ENCODE measurements around the gene EPB41L1.

Gene EPB41L1

GRCh38 chr20:36155991-36156390 is 1.5 kb downstream of the EPB41L1 start:
- DNase-seq: no peak

DNA sequence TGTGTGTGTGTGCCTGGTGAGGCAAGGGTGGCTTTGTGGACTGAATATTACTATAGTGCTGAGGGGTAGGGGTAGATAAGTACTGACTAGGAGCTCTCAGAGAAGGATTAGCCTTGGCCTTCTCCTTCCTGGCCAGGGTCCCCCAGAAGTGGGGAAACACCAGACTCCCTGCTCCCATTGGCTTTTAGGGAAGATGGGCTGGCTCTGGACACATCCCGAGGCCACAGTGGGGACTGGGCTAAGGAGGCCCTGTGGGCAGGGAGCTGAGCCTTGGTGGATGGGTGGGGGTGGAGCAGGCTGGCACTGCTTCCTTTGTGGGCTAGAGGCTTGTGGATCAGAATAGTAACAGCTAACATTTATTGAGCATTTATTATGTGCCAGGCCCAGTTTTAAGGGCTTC is 3.1 kb downstream of the EPB41L1 start:
- no peak for DNase-seq

- no peak for DNase-seq
These were observed 3.7 kb downstream of the EPB41L1 start for GRCh38 chr20:36158160-36158741.

DNA sequence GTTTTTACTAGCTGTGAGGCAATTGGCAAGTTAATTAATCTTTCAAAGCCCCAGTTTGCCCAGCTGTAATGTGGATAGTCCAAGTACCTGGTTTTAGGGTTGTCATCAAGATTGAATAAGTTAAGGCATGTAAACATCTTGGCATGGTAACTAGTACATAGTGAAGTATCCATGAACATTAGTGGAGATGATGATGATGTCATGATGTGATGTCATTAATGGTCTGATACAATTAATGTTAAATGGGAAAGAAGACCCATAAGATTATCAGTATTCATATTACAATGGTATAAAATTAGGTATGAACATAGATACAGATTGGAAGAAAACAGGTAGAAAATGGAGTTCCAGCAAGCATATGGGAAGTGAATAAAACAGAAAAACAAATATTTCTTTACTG is 5.3 kb downstream of the EPB41L1 start:
- DNase-seq: no peak

GRCh38 chr20:36162272-36162966 is 7.9 kb downstream of the EPB41L1 start:
- DNase-seq: no peak

GRCh38 chr20:36167902-36168503 is 13.5 kb downstream of the EPB41L1 start:
- no peak for DNase-seq

GRCh38 chr20:36170542-36171215 is 16.1 kb downstream of the EPB41L1 start:
- no peak for DNase-seq

- no peak for DNase-seq
These were observed 19.0 kb downstream of the EPB41L1 start for GRCh38 chr20:36173451-36173933.

DNA sequence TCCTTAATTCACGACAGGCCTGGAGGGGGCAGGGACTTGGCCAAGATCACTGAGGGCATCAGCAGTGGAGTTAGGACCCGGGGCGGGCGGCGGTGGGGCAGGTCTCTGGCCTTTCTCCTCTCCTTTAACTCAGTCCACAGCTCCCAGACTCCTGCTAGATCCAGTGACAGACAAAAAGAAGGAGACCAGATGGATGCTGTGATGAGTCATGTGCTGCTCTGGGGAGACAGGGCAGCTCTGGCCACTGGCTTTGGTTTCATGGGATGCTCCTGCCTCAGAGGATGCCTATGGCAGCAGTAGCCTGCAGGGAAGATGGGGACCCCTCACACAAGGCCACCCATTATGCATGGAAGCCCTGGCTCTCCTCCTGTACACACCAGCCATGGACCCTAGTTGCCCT is 20.5 kb downstream of the EPB41L1 start:
- DNase-seq: no peak

GRCh38 chr20:36175475-36175995 is 21.0 kb downstream of the EPB41L1 start:
- no peak for DNase-seq

DNA sequence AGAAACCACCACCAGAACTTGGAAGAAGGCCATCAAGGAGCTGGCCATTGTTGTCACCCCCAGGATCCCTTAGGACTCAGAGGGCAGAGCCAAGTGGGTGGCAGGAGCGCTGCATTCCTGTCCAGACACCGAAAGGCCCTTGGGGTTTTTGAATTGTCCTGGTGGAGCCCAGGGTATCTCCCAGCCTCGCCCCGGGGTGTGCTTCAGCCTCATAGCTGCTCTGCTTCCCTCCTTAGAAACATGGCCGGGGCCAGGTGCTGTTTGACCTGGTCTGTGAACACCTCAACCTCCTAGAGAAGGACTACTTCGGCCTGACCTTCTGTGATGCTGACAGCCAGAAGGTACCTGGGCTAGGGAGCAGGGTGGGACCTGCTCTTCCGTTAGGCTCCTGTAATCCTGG is 23.2 kb downstream of the EPB41L1 start:
- DNase-seq: no peak

- no peak for DNase-seq
These were observed 24.8 kb downstream of the EPB41L1 start for GRCh38 chr20:36179170-36179945.

GRCh38 chr20:36180323-36180722 is 25.8 kb downstream of the EPB41L1 start:
- no peak for DNase-seq

- DNase-seq: no peak
These were observed 27.5 kb downstream of the EPB41L1 start for GRCh38 chr20:36181934-36182603.

DNA sequence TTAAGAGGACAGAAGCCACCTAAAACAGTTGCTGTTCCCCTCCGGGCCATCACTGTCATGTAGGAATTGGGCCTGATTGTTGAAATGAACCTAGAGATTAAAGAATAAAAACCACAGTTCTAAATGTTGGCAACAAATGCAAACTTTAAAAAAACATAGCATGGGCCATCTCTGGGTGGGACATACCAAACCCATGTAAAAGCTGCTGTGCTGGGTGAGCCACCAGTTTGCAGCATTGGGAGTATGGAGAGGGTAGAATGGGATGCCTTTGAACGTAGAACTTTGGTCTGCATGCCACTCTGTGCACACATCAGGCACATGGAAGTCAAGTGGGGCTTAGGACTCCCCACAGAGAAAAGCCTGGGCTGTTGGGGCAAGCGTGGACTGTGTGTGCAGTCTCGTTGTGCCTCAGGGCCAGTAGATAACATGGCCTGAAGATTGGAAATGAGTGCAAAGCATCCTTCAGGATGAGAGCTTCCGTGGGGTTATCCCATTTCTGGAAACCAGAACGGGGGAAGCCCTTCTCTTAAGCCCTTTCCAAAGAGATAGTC is 28.1 kb downstream of the EPB41L1 start:
- no peak for DNase-seq

DNA sequence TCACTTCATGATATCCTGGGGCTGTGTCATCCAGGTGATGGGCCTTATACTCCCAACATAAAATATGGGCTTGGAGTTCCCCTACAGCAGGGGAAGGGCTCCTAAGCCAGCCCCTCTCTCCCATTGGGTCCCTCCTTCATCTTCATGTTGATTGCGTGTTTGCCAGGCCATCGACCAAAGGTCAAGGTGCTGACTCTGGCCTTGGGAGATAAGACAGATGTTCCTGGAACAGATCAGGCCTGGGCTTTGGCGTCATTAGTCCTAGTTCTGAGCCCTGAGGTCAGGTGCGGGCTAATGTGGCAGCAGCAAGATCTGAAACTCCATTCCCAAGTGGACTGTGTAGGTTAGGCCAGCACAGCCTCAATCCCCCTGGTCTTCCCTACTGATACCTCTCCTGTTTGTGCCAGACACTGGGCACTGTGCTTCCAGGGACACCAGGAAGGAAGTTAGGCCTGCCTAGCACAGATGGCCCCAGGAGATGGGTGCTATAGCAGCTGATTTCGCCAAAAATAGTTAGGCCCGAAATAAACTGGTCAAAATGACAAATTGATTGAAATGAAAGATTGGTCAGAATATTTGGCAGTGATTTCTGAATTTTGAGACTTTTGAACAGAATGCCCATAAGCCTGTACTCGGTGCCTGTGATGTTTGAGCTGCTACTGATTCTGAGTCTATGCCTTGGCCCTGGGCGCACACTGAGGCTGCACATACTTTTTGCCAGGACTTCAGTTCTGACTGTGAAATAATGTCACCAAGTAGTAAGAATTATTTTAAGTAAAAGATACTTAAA is 28.8 kb downstream of the EPB41L1 start:
- no peak for DNase-seq

DNA sequence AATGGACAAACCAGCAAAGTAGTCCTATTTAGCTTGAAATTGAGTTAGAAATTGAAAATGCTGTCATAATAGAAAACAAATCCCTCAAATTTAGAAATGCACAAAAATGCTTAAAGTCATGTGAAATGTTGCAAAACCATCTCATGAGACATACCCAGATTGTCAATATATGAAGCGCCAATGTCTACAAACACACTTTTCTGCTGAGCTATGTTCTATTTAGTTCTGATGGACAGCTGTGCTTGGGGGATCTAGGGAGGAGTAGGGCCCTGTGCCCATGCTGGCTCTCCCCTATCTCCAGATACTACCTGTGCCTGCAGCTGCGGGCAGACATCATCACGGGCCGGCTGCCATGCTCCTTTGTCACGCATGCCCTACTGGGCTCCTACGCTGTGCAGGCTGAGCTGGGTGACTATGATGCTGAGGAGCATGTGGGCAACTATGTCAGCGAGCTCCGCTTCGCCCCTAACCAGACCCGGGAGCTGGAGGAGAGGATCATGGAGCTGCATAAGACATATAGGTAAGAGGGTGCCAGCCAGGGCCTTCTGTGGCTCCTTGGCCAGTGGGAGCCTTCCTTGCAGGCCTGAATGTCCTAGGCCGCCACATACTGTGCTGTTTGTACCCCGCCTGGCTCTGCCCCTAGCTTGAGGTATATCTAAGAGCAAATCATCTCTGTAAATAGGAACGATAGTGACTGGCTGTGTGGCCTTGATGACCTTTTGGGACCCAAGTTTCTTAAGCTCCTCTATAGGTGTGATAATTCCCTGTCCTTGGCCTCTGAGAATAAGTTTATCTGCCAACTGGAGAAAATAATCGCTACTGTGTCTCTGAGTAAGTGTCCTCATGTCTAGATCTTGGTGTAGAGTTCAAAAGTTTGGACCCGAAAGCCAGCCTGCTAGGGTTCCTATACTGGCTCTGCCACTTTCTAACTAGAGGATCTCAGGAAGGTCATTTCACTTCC is 30.6 kb downstream of the EPB41L1 start:
- no peak for DNase-seq

DNA sequence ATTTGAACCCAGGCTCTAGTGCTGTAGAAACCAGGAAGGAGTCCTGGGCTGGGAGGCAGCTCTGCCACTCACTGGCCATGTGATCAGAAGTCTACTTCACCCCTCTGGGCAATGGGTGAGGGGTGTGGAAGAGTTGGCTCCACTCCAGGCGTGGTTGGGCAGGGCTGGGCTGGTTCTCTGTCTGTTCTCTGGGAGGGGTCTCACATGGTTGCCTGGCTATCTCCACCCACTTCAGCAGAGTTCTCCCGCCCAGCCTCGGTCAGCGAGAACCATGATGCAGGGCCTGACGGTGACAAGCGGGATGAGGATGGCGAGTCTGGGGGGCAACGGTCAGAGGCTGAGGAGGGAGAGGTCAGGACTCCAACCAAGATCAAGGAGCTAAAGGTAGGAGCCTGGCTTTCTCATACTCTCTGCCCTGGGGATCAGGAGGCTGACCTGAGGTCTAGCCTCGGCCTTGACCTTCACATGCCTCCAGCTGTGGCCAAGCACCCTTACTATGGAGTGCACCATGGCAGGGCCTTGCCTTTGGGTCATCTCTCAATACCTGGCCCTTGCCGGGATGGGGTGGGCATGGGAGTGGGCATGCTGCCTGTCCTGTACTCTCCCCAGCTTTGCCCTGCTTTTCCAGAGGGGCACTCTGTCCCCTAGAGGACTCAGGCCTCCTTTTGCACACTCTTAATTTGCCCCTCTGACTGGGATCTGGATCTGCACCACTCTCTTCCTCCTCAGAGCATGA is 39.6 kb downstream of the EPB41L1 start:
- no peak for DNase-seq

DNA sequence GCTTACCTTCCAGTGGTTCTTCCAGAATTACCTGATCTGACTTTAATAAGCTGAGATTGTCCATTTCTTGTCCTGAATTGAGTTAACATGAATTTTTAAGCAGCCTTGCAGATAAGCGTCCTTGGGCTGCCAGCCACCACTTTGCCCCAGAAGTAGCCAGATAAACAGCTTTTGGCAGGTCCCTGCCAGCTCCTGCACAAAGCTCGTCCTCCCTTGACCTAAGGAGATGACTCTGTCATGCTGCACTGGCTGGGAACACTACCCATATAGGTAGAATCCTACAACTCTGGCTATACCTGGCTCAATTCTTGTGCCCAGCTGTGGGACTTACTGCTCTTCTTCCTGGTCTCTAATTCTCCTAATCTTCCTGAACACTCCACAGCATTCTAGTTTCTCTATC is 42.1 kb downstream of the EPB41L1 start:
- DNase-seq: no peak

Measured in right forelimb (tissue), 1 donor.